HepG2 (cell line): ENCODE data around the gene HPD. TPM values are rescaled to one million over a fixed set of nuclear protein-coding genes. Genes with fewer than 3 reads are reported as not detected.

Source experiments
- ARNT2 ChIP-seq: sonication (generic); formaldehyde crosslinking; IDR thresholded peaks from 2 replicates; pipeline ENCODE4 v1.8.0; 2022; ENCODE audit warnings: mild to moderate bottlenecking, low read depth, missing genetic modification reagents, moderate library complexity
- MYNN ChIP-seq: sonication (generic); formaldehyde crosslinking; IDR thresholded peaks from 2 replicates; pipeline ENCODE4 v1.4.0; 2020; ENCODE audit warnings: mild to moderate bottlenecking, low read depth, missing genetic modification reagents
- NRL ChIP-seq: sonication (generic); formaldehyde crosslinking; IDR thresholded peaks from 2 replicates; pipeline ENCODE4 v1.5.0; 2020; ENCODE audit warnings: missing genetic modification reagents, mild to moderate bottlenecking, moderate library complexity, borderline replicate concordance
- YEATS2 ChIP-seq: sonication (generic); formaldehyde crosslinking; IDR thresholded peaks from 2 replicates; pipeline ENCODE4 v1.4.0; 2020; ENCODE audit warnings: missing genetic modification reagents, borderline replicate concordance
- ZNF234 ChIP-seq: sonication (generic); formaldehyde crosslinking; conservative IDR thresholded peaks from 2 replicates; pipeline ENCODE4 v1.5.1; 2020; ENCODE audit warnings: mild to moderate bottlenecking, missing genetic modification reagents
- ZNF607 ChIP-seq: sonication (generic); formaldehyde crosslinking; IDR thresholded peaks from 2 replicates; pipeline ENCODE4 v1.5.1; 2020; ENCODE audit warnings: missing genetic modification reagents, mild to moderate bottlenecking, borderline replicate concordance
- ZNF747 ChIP-seq: sonication (generic); formaldehyde crosslinking; IDR thresholded peaks from 2 replicates; pipeline ENCODE4 v1.8.1; 2023; ENCODE audit warnings: missing genetic modification reagents, mild to moderate bottlenecking, borderline replicate concordance
- ZNF782 ChIP-seq: sonication (generic); formaldehyde crosslinking; IDR thresholded peaks from 2 replicates; pipeline ENCODE4 v1.4.0; 2020; ENCODE audit warnings: missing genetic modification reagents, mild to moderate bottlenecking, borderline replicate concordance
- ZNF850 ChIP-seq: sonication (generic); formaldehyde crosslinking; conservative IDR thresholded peaks from 2 replicates; pipeline ENCODE4 v1.9.0; 2021; ENCODE audit warnings: mild to moderate bottlenecking, missing genetic modification reagents
- polyA plus RNA-seq, 8 experiments: library from polyadenylated mRNA; depleted of rRNA in 3 of 8; stranded (reverse) in 7 of 8; unstranded in 1 of 8; fragments of >200 nt; fragmentation: Illumina TruSeq in 4 of 8; extraction: Trizol in 4 of 8; gene quantifications; 2 replicates each; pipeline versions ENCODE4 v1.2.1 to v1.2.3, GENCODE V29; 2011 to 2016; ENCODE audit warnings: low read depth in 4 of 8, missing spikeins in 1 of 8, mixed read lengths in 1 of 8; ENCODE audit not compliant: insufficient read depth in 1 of 8
- total RNA-seq, 5 experiments: library from RNA; depleted of rRNA; stranded (reverse); fragments of >200 nt; fragmentation: Illumina TruSeq; extraction: Trizol; gene quantifications; 2 replicates each; pipeline ENCODE4 v1.2.3, GENCODE V29; 2016; ENCODE audit warnings: low read depth in 1 of 5
- TF ChIP-seq, protein P1 (sequence below): sonication (generic); formaldehyde crosslinking; IDR thresholded peaks from 2 replicates; pipeline ENCODE4 v1.5.0; 2020; ENCODE audit warnings: mild to moderate bottlenecking, missing genetic modification reagents, moderate library complexity
- TF ChIP-seq, protein P2 (sequence below): IDR thresholded peaks from 2 replicates; pipeline ENCODE4 v1.6.1; 2016; ENCODE audit warnings: missing genetic modification reagents, missing compliant biosample characterization
- TF ChIP-seq, protein P3 (sequence below): sonication (generic); formaldehyde crosslinking; IDR thresholded peaks from 2 replicates; pipeline ENCODE4 v1.8.0; 2022; ENCODE audit warnings: mild to moderate bottlenecking, missing genetic modification reagents; ENCODE audit not compliant: insufficient replicate concordance
- TF ChIP-seq, protein P4 (sequence below): sonication (generic); formaldehyde crosslinking; IDR thresholded peaks from 2 replicates; pipeline ENCODE4 v1.5.0; 2020; ENCODE audit warnings: missing genetic modification reagents
- TF ChIP-seq, protein P5 (sequence below): IDR thresholded peaks from 2 replicates; pipeline ENCODE4 v1.6.1; 2012; ENCODE audit warnings: low read length, improper control_type of control experiment
- TF ChIP-seq, protein P6 (sequence below): sonication (generic); formaldehyde crosslinking; IDR thresholded peaks from 2 replicates; pipeline ENCODE4 v1.4.0; 2020; ENCODE audit warnings: mild to moderate bottlenecking, missing genetic modification reagents

HPD gene
- total and polyA plus RNA-seq, 2 of the 13 experiments (the other 11 are each of a cell fraction or from before 2014, with no cell fraction given) = 120 to 195 TPM

DNA sequence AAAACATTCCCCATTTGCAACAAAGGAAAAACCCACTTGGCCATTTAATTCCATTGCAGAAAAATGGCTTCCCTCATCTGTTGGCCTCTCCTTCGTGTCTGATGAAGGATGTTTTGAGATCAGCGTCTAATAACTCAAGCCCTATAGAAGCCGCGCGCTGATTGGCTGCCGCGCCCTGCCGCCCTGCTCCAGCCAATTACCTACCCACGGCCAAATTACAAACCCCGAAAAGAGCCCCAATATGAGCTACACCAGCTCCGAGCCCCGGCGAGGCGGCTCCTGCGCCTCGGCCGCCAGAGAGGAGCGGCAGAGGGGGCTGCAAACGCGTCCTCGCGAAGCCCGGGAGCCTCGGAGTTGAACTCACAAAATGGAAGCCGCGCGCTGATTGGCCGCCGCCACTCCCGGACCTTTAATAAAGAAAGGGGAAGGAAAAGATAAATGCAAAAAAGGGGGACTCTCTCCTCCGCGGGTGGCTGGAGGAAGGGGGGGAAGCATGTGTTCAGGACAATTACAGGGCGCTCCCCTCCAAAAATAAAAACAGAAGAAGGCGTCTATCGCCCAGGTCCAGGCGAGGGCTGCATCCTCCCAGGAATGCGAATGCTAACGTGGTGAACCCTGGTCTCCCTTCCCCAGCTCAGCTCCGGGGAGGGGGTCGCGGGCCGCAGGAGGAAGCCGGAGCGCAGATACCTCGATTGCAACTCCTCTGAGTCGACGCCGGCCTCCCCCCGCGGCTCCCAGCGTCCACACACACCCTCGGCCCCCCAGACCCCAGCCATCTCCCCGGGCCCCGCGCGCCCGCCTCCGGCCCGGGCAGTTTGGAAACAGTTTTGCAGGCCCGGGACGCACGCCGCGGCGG is 55.6 kb downstream of the HPD start (continued):
- TF ChIP-seq, protein P1, sequence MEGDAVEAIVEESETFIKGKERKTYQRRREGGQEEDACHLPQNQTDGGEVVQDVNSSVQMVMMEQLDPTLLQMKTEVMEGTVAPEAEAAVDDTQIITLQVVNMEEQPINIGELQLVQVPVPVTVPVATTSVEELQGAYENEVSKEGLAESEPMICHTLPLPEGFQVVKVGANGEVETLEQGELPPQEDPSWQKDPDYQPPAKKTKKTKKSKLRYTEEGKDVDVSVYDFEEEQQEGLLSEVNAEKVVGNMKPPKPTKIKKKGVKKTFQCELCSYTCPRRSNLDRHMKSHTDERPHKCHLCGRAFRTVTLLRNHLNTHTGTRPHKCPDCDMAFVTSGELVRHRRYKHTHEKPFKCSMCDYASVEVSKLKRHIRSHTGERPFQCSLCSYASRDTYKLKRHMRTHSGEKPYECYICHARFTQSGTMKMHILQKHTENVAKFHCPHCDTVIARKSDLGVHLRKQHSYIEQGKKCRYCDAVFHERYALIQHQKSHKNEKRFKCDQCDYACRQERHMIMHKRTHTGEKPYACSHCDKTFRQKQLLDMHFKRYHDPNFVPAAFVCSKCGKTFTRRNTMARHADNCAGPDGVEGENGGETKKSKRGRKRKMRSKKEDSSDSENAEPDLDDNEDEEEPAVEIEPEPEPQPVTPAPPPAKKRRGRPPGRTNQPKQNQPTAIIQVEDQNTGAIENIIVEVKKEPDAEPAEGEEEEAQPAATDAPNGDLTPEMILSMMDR = peak; percentile 17; the same call in 1 of the 2 replicates
- TF ChIP-seq ZNF782 (CRISPR knock-in tag) = 0 out of 2 replicates have a peak, but pooled peaks have one; percentile 17
- no peak for TF ChIP-seq YEATS2 (CRISPR knock-in tag)
- TF ChIP-seq ARNT2 (CRISPR knock-in tag) = peak; percentile 23; the same call in 1 of the 2 replicates
- no peak for TF ChIP-seq MYNN
- no peak for TF ChIP-seq ZNF747 (CRISPR knock-in tag)
- TF ChIP-seq, protein P2, sequence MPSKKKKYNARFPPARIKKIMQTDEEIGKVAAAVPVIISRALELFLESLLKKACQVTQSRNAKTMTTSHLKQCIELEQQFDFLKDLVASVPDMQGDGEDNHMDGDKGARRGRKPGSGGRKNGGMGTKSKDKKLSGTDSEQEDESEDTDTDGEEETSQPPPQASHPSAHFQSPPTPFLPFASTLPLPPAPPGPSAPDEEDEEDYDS = peak; percentile 98
- no peak for TF ChIP-seq ZNF234 (CRISPR knock-in tag)
- no peak for TF ChIP-seq ZNF607 (CRISPR knock-in tag)
- TF ChIP-seq, protein P3, sequence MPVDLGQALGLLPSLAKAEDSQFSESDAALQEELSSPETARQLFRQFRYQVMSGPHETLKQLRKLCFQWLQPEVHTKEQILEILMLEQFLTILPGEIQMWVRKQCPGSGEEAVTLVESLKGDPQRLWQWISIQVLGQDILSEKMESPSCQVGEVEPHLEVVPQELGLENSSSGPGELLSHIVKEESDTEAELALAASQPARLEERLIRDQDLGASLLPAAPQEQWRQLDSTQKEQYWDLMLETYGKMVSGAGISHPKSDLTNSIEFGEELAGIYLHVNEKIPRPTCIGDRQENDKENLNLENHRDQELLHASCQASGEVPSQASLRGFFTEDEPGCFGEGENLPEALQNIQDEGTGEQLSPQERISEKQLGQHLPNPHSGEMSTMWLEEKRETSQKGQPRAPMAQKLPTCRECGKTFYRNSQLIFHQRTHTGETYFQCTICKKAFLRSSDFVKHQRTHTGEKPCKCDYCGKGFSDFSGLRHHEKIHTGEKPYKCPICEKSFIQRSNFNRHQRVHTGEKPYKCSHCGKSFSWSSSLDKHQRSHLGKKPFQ = peak; percentile 28
- TF ChIP-seq, protein P4, sequence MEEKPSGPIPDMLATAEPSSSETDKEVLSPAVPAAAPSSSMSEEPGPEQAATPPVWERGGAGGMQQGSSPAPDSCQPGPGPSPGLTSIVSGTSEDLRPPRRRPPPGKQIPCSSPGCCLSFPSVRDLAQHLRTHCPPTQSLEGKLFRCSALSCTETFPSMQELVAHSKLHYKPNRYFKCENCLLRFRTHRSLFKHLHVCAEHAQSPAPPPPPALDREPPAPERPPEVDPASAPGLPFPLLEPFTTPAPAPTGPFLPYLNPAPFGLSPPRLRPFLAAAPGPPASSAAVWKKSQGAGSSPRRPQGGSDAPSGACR = no peak
- TF ChIP-seq, protein P5, sequence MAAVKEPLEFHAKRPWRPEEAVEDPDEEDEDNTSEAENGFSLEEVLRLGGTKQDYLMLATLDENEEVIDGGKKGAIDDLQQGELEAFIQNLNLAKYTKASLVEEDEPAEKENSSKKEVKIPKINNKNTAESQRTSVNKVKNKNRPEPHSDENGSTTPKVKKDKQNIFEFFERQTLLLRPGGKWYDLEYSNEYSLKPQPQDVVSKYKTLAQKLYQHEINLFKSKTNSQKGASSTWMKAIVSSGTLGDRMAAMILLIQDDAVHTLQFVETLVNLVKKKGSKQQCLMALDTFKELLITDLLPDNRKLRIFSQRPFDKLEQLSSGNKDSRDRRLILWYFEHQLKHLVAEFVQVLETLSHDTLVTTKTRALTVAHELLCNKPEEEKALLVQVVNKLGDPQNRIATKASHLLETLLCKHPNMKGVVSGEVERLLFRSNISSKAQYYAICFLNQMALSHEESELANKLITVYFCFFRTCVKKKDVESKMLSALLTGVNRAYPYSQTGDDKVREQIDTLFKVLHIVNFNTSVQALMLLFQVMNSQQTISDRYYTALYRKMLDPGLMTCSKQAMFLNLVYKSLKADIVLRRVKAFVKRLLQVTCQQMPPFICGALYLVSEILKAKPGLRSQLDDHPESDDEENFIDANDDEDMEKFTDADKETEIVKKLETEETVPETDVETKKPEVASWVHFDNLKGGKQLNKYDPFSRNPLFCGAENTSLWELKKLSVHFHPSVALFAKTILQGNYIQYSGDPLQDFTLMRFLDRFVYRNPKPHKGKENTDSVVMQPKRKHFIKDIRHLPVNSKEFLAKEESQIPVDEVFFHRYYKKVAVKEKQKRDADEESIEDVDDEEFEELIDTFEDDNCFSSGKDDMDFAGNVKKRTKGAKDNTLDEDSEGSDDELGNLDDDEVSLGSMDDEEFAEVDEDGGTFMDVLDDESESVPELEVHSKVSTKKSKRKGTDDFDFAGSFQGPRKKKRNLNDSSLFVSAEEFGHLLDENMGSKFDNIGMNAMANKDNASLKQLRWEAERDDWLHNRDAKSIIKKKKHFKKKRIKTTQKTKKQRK = no peak
- TF ChIP-seq NRL (CRISPR knock-in tag) = no peak
- 0 out of 2 replicates have a peak, but pooled peaks have one; percentile 14 for TF ChIP-seq ZNF850 (CRISPR knock-in tag)
- TF ChIP-seq, protein P6, sequence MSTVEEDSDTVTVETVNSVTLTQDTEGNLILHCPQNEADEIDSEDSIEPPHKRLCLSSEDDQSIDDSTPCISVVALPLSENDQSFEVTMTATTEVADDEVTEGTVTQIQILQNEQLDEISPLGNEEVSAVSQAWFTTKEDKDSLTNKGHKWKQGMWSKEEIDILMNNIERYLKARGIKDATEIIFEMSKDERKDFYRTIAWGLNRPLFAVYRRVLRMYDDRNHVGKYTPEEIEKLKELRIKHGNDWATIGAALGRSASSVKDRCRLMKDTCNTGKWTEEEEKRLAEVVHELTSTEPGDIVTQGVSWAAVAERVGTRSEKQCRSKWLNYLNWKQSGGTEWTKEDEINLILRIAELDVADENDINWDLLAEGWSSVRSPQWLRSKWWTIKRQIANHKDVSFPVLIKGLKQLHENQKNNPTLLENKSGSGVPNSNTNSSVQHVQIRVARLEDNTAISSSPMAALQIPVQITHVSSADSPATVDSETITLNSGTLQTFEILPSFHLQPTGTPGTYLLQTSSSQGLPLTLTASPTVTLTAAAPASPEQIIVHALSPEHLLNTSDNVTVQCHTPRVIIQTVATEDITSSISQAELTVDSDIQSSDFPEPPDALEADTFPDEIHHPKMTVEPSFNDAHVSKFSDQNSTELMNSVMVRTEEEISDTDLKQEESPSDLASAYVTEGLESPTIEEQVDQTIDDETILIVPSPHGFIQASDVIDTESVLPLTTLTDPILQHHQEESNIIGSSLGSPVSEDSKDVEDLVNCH (CRISPR knock-in tag) = no peak
